ENCODE data around the gene OR56A5. TPM values are rescaled to one million over a fixed set of nuclear protein-coding genes. Genes with fewer than 3 reads are reported as not detected.

Gene OR56A5

DNA sequence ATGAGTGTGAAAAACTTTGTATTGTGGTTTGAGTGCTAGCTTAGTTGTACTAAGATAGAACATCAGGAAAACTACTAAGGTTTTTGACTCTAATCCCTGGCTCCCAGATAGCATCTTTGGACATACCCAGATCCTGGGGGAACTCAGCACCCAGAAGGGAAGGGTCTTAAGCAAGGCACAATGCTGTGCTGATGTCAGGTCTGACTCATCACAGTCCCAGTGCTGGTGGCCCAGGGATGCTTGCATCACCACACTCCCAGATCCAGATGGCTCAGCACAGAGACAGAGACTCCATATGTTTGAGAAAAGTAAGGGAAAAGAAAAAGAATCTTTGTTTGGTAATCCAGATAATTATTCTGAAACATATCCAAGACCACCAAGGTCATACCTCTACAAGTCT is 44.5 kb downstream of the OR56A5 start:
- no peak for DNase-seq (ENCODE audit: low spot score)
- Histone ChIP-seq H2BK15ac (ENCODE audit: low read length) (no peak overlapping the region), H3K27ac (replicated peaks; ENCODE audit: low read length) (no peak overlapping the region)

DNA sequence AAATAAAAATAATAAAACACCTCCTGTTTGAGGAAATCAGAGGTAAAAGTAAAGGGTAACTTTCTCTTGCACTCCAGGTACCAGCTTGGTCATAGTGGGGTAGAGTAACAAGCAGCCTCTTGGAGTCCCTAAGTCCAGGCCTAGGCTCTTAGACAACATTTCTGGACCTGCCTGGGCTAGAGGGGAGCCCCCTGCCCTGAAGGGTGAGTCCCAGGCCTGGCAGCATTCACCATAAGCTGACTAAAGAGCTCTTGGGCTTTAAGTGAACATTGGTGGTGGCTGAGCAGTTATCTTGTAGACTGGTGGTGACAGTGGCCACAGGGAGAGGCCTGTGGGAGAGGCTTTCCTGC is 44.9 kb downstream of the OR56A5 start:
- H3K4me3 ChIP-seq (ENCODE audit: low read length in 2 of 2) = no peak overlapping the region

More for the DNA sequence above, 44.5 kb downstream of the OR56A5 start:
- Histone ChIP-seq H3K4ac (ENCODE audit: low read length) (no peak overlapping the region), H3K9me3 (replicated peaks in 1 of 2; ENCODE audit: control insufficient read depth in 2 of 2, insufficient read depth in 1 of 2, low read depth in 1 of 2, low read length in 2 of 2) (no peaks in the 10 kb centered on the region), H4K91ac (ENCODE audit: low read depth, low read length, poor library complexity) (no peak overlapping the region), H3K4me2 (ENCODE audit: insufficient read depth, low read length, poor library complexity, severe bottlenecking) (no peak overlapping the region), H3K14ac (ENCODE audit: low read length) (no peak overlapping the region), H2BK120ac (ENCODE audit: low read depth, low read length) (no peak overlapping the region), H3K4me3 (ENCODE audit: low read length in 2 of 2) (no peak overlapping the region), H3K23ac (ENCODE audit: low read depth, low read length, poor library complexity) (no peak overlapping the region), H2AK5ac (ENCODE audit: low read depth, low read length) (no peak overlapping the region), H3K4me1 (ENCODE audit: control insufficient read depth in 2 of 2, insufficient read depth in 1 of 2, low read depth in 1 of 2, low read length in 2 of 2) (no peaks in the 10 kb centered on the region), H3K36me3 (replicated peaks in 1 of 2; ENCODE audit: control insufficient read depth in 2 of 2, insufficient read depth in 2 of 2, low read length in 2 of 2) (no peaks in the 10 kb centered on the region), H3K27me3 (ENCODE audit: control insufficient read depth in 3 of 3, insufficient read depth in 3 of 3, low read depth in 1 of 3, low read length in 3 of 3) (no peaks in the 10 kb centered on the region), H4K8ac (ENCODE audit: low read depth, low read length) (no peak overlapping the region), H2BK12ac (ENCODE audit: low read length) (no peak overlapping the region), H2BK5ac (ENCODE audit: low read length) (no peak overlapping the region), H2AFZ (ENCODE audit: low read length) (no peak overlapping the region), H3K79me1 (ENCODE audit: low read depth, low read length) (no peaks in the 10 kb centered on the region), H3K18ac (ENCODE audit: low read length) (no peak overlapping the region), H3K9ac (ENCODE audit: low read depth, low read length, poor library complexity) (no peak overlapping the region)

DNA sequence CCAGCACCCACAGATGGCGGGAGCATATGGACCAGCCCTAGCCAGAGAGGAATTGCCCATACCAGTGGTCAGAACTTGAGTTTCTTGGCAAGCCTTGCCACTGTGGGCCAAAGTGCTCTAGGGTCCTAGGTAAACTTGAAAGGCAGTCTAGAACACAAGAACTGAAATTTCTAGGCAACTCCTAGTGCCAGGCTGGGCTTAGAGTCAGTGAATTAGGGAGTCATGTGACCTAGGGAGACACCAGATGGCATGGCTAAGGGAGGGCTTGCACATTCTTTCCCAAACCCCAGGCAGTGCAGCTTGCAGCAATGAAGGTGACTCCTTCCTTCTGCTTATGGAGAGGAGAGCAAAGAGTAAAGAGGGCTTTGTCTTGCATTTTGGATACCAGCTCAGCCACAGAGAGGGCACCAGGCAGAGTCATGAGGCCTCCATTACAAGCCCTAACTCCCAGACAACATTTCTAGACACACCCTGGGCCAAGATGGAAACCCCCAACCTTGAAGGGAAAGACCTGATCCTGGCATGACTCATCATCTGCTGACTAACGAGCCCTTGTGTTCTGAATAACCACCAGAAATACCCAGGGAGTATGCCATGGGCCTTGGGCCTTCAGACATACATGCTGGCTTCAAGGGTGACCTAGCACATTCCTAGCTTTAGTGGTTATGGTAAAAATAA is 45.4 kb downstream of the OR56A5 start:
- DNase-seq (ENCODE audit: low spot score) = no peak
- H3K9ac ChIP-seq (ENCODE audit: low read depth, low read length, poor library complexity) = no peak overlapping the region
- no CpG with 5 or more reads among the region's 2 CpGs for WGBS, 2 donors (ENCODE audit: extremely low coverage in 2 of 2, insufficient read length in 2 of 2, insufficient replicate concordance in 1 of 2)

More for the DNA sequence above, 44.9 kb downstream of the OR56A5 start:
- no peak overlapping the region for H3K18ac ChIP-seq (ENCODE audit: low read length)
- no peak overlapping the region for H2BK5ac ChIP-seq (ENCODE audit: low read length)
- no peak overlapping the region for H3K4ac ChIP-seq (ENCODE audit: low read length)
- H3K4me1 ChIP-seq (ENCODE audit: control insufficient read depth in 2 of 2, insufficient read depth in 1 of 2, low read depth in 1 of 2, low read length in 2 of 2) = no peaks in the 10 kb centered on the region
- no peak overlapping the region for H3K23ac ChIP-seq (ENCODE audit: low read depth, low read length, poor library complexity)
- H2BK120ac ChIP-seq (ENCODE audit: low read depth, low read length) = no peak overlapping the region
- H2BK12ac ChIP-seq (ENCODE audit: low read length) = no peak overlapping the region
- DNase-seq (ENCODE audit: low spot score) = no peak
- no peak overlapping the region for H4K91ac ChIP-seq (ENCODE audit: low read depth, low read length, poor library complexity)
- no peaks in the 10 kb centered on the region for H3K36me3 ChIP-seq (replicated peaks in 1 of 2; ENCODE audit: control insufficient read depth in 2 of 2, insufficient read depth in 2 of 2, low read length in 2 of 2)
- H3K79me1 ChIP-seq (ENCODE audit: low read depth, low read length) = no peaks in the 10 kb centered on the region
- H4K8ac ChIP-seq (ENCODE audit: low read depth, low read length) = no peak overlapping the region
- no peak overlapping the region for H3K4me2 ChIP-seq (ENCODE audit: insufficient read depth, low read length, poor library complexity, severe bottlenecking)
- no peak overlapping the region for H3K27ac ChIP-seq (replicated peaks; ENCODE audit: low read length)
- H3K9ac ChIP-seq (ENCODE audit: low read depth, low read length, poor library complexity) = no peak overlapping the region
- H2AFZ ChIP-seq (ENCODE audit: low read length) = no peak overlapping the region
- H3K9me3 ChIP-seq (replicated peaks in 1 of 2; ENCODE audit: control insufficient read depth in 2 of 2, insufficient read depth in 1 of 2, low read depth in 1 of 2, low read length in 2 of 2) = no peaks in the 10 kb centered on the region
- H3K14ac ChIP-seq (ENCODE audit: low read length) = no peak overlapping the region
- no peak overlapping the region for H2AK5ac ChIP-seq (ENCODE audit: low read depth, low read length)
- no peak overlapping the region for H2BK15ac ChIP-seq (ENCODE audit: low read length)
- H3K27me3 ChIP-seq (ENCODE audit: control insufficient read depth in 3 of 3, insufficient read depth in 3 of 3, low read depth in 1 of 3, low read length in 3 of 3) = no peaks in the 10 kb centered on the region

More for the DNA sequence above, 45.4 kb downstream of the OR56A5 start:
- H3K27ac ChIP-seq (replicated peaks; ENCODE audit: low read length) = no peak overlapping the region
- no peak overlapping the region for H3K23ac ChIP-seq (ENCODE audit: low read depth, low read length, poor library complexity)
- H3K9me3 ChIP-seq (replicated peaks in 1 of 2; ENCODE audit: control insufficient read depth in 2 of 2, insufficient read depth in 1 of 2, low read depth in 1 of 2, low read length in 2 of 2) = no peaks in the 10 kb centered on the region
- H3K4ac ChIP-seq (ENCODE audit: low read length) = no peak overlapping the region
- H3K4me2 ChIP-seq (ENCODE audit: insufficient read depth, low read length, poor library complexity, severe bottlenecking) = no peak overlapping the region
- no peaks in the 10 kb centered on the region for H3K79me1 ChIP-seq (ENCODE audit: low read depth, low read length)
- H3K18ac ChIP-seq (ENCODE audit: low read length) = no peak overlapping the region
- H3K27me3 ChIP-seq (ENCODE audit: control insufficient read depth in 3 of 3, insufficient read depth in 3 of 3, low read depth in 1 of 3, low read length in 3 of 3) = no peaks in the 10 kb centered on the region
- no peak overlapping the region for H2BK120ac ChIP-seq (ENCODE audit: low read depth, low read length)
- H3K14ac ChIP-seq (ENCODE audit: low read length) = no peak overlapping the region
- H4K91ac ChIP-seq (ENCODE audit: low read depth, low read length, poor library complexity) = no peak overlapping the region
- H3K4me3 ChIP-seq (ENCODE audit: low read length in 2 of 2) = no peak overlapping the region
- H4K8ac ChIP-seq (ENCODE audit: low read depth, low read length) = no peak overlapping the region
- H3K4me1 ChIP-seq (ENCODE audit: control insufficient read depth in 2 of 2, insufficient read depth in 1 of 2, low read depth in 1 of 2, low read length in 2 of 2) = no peaks in the 10 kb centered on the region
- H2BK15ac ChIP-seq (ENCODE audit: low read length) = no peak overlapping the region
- H2AFZ ChIP-seq (ENCODE audit: low read length) = no peak overlapping the region
- no peak overlapping the region for H2AK5ac ChIP-seq (ENCODE audit: low read depth, low read length)
- no peak overlapping the region for H2BK12ac ChIP-seq (ENCODE audit: low read length)
- no peaks in the 10 kb centered on the region for H3K36me3 ChIP-seq (replicated peaks in 1 of 2; ENCODE audit: control insufficient read depth in 2 of 2, insufficient read depth in 2 of 2, low read length in 2 of 2)
- no peak overlapping the region for H2BK5ac ChIP-seq (ENCODE audit: low read length)

Small RNA genes within 50 kb of the gene (small RNA-seq; reads per million reads assigned to genes)
- gene RNA5SP329 (ENCODE audit: insufficient read depth) = not detected
